Activated CD4-positive, alpha-beta T cell treated with anti-CD3 and anti-CD28 coated beads, Interleukin-2, Interleukin-6, amounts not matched to agents 100 ng/mL and 50 ng/mL, durations not matched to agents 16 hours and 8 hours (primary cell): ENCODE measurements around the gene AP1G1.
"Not testable (repeated sequence)": the region's sequence is repeated elsewhere in the genome, so short reads cannot be mapped to it uniquely, and the experiment has no call there.

Experiments used
- DNase-seq: peaks from one replicate; pipeline ENCODE4 v3.0.0-alpha.2; 2020

The AP1G1 gene

DNA sequence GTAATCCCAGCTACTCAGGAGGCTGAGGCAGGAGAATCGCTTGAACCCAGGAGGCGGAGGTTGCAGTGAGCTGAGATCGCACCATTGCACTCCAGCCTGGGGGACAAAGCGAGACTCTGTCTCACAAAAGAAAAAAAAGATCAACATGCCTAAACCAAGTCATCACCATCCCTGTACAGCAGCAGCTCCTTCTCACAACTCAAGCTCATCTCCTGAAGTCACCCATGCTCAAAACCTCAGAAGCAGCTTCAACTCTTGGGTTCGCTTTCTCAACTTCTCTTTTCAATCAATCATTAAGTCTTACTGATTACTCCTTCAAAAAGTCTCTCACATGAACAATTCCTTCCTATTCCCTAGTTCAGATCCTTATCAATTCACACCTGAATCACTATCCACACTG is 115.5 kb downstream of the AP1G1 start:
- no peak for DNase-seq

DNA sequence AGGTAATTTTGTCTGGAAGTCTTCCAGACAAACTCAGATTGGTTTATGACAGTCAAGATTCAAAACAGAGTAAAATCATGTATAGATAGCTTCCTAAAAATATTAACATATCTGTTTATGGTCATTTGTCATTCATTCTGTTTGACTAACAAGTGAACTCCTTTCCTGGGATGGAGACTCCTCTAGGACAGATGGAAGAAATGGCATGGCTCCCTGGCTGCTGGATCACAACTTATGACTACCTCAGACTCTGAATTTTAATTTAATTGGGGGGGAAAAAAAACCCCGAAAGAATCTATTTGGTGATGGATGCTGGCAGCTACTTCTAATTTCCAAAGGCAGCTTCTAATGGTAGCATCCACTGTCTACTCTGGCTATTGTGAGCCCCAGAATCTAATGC is 118.7 kb downstream of the AP1G1 start:
- no peak for DNase-seq

DNA sequence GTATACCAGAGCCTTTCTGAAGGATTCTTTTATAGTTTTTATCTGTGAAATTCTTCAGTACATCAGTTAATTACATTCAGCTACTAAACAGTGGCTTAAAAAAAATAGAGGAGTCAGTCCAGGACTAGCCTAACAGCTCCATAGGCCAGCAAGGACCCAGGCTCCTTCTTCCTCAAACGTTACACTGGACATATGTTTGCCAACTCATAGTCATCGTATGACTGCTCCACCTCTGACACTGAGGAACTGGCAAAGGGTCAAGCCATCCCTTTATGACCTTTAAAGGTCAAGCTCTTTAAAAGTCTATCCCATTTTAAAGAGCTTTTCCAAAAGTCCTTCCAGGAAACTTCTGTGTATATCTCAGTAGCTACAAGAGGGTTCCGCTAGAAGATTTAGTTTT is 120.8 kb downstream of the AP1G1 start:
- no peak for DNase-seq

DNA sequence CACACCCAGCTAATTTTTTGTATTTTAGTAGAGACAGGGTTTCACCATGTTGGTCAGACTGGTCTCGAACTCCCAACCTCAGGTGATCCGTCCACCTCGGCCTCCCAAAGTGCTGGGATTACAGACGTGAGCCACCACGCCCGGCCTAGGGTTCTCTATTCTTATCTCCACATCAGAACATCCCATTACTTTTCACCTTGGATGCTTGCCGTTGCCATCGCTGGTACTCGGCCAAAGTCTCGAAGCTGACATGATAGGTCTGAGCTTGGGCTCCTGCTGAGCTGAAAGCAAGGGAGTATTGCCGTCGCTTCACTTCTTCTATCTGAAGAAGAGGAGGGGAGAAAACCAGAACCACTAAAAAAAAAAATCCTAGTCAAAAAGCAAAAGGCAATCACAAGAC is 124.4 kb downstream of the AP1G1 start:
- DNase-seq, result not testable (repeated sequence)

DNA sequence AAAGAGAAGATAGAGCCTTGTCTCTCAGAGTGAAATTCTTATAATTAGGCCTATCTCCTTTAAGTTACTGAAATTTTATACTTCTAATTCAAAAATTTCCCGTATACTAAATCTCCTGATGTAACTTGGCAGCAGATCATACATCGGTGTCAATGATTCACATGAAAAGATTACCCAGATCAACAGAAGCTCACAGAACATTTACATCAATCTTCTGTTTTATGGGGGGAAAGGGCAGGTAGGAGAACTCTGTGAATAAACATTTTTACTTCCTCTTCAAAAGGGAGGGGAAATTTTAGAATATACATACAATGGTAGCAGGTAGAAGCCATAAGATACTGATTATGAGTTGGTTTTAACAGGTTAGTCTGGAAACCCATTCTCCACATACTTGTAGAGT is 127.3 kb downstream of the AP1G1 start:
- no peak for DNase-seq
